Activated CD4-positive, alpha-beta T cell treated with anti-CD3 and anti-CD28 coated beads, Interleukin-2, amount 50 U/mL, for 4 hours (primary cell): Measurements from ENCODE around the gene SMC6.

ENCODE experiments used
- DNase-seq, 2 experiments: peaks; one replicate each; pipeline ENCODE4 v3.0.0-alpha.2; 2020

Gene SMC6

GRCh38 chr2:17753803-17754663 is at the start of gene SMC6, which contains the start of gene GEN1:
Gene SMC6, minus strand, starts transcription at chr2:17753810. Its CDS starts 7,864 bp downstream, at chr2:17745946.
Gene GEN1, plus strand, starts transcription at chr2:17754138. Its CDS starts 5,806 bp downstream, at chr2:17759944.
- peak; percentile 85 to 87 for DNase-seq

GRCh38 chr2:17800693-17801458 is 47.3 kb upstream of the SMC6 start:
- no peak for DNase-seq

GRCh38 chr2:17800219-17800618 is 46.6 kb upstream of the SMC6 start:
- no peak for DNase-seq

GRCh38 chr2:17799301-17800120 is 45.9 kb upstream of the SMC6 start:
- no peak for DNase-seq

- DNase-seq, result no peak
These were observed 44.7 kb upstream of the SMC6 start for GRCh38 chr2:17798338-17798737.

GRCh38 chr2:17795309-17795708 is 41.7 kb upstream of the SMC6 start:
- no peak for DNase-seq

GRCh38 chr2:17793803-17794354 is 40.3 kb upstream of the SMC6 start:
- DNase-seq, result no peak

- no peak for DNase-seq
These were observed 39.7 kb upstream of the SMC6 start for GRCh38 chr2:17793296-17793695.

GRCh38 chr2:17792515-17792914 is 38.9 kb upstream of the SMC6 start:
- DNase-seq, result no peak

GRCh38 chr2:17791817-17792130 is 38.2 kb upstream of the SMC6 start:
- no peak for DNase-seq

GRCh38 chr2:17791121-17791816 is 37.7 kb upstream of the SMC6 start:
- DNase-seq, result no peak

- DNase-seq, result no peak
These were observed 36.9 kb upstream of the SMC6 start for GRCh38 chr2:17790536-17790935.

GRCh38 chr2:17788773-17789172 is 35.2 kb upstream of the SMC6 start:
- DNase-seq, result no peak

- DNase-seq, result no peak
These were observed 33.1 kb upstream of the SMC6 start for GRCh38 chr2:17786727-17787126.

- no peak for DNase-seq
These were observed 27.9 kb upstream of the SMC6 start for GRCh38 chr2:17781482-17781881.

- DNase-seq, result no peak
These were observed 26.9 kb upstream of the SMC6 start for GRCh38 chr2:17780546-17780945.

- DNase-seq, result no peak
These were observed 18.9 kb upstream of the SMC6 start for GRCh38 chr2:17772532-17772931.

- DNase-seq, result no peak
These were observed 18.3 kb upstream of the SMC6 start for GRCh38 chr2:17771956-17772355.

GRCh38 chr2:17768894-17769293 is 15.3 kb upstream of the SMC6 start:
- DNase-seq, result no peak

GRCh38 chr2:17765398-17765797 is 11.8 kb upstream of the SMC6 start:
- DNase-seq, result no peak

GRCh38 chr2:17763641-17764333 is 10.2 kb upstream of the SMC6 start:
- no peak for DNase-seq

- no peak for DNase-seq
These were observed 8.8 kb upstream of the SMC6 start for GRCh38 chr2:17762451-17762850.
